CD14-positive monocyte (primary cell): ENCODE measurements around the gene GTPBP4. TPM values are rescaled to one million over a fixed set of nuclear protein-coding genes. Genes with fewer than 3 reads are reported as not detected.

ENCODE experiments used
- DNase-seq, 3 donors: peaks; one replicate each; pipeline ENCODE4 v3.0.0-alpha.2; 2011 to 2022
- H2AFZ ChIP-seq: 2 replicates; pipeline ENCODE4 v1.6.0; 2012; ENCODE audit warnings: mild to moderate bottlenecking, low read depth, low read length, inconsistent platforms; ENCODE audit not compliant: insufficient read depth, poor library complexity, severe bottlenecking
- H3K27ac ChIP-seq, 2 donors: 1 replicate in 1 of 2; 2 replicates in 1 of 2; pipeline ENCODE4 v1.5.1; 2012 to 2013; ENCODE audit warnings: low read length in 2 of 2, control low read depth in 1 of 2, inconsistent platforms in 1 of 2, low read depth in 1 of 2, mild to moderate bottlenecking in 1 of 2
- H3K27me3 ChIP-seq, 2 donors: one replicate each; pipeline versions ENCODE4 v1.6.0 to v1.6.1; 2011 to 2013; ENCODE audit warnings: low read length in 2 of 2; ENCODE audit not compliant: control insufficient read depth in 2 of 2, insufficient read depth in 2 of 2
- H3K36me3 ChIP-seq, 2 donors: replicated peaks in 1 of 2; 1 replicate in 1 of 2; 2 replicates in 1 of 2; pipeline versions ENCODE4 v1.5.1 to v1.6.1; 2012 to 2013; ENCODE audit warnings: low read length in 2 of 2, control low read depth in 1 of 2, inconsistent platforms in 1 of 2, mild to moderate bottlenecking in 1 of 2; ENCODE audit not compliant: insufficient read depth in 2 of 2, control insufficient read depth in 1 of 2
- H3K4me1 ChIP-seq, 2 donors: 1 replicate in 1 of 2; 2 replicates in 1 of 2; pipeline versions ENCODE4 v1.5.1 to v1.6.1; 2012 to 2013; ENCODE audit warnings: low read length in 2 of 2, control low read depth in 1 of 2, inconsistent platforms in 1 of 2, mild to moderate bottlenecking in 1 of 2, moderate library complexity in 1 of 2; ENCODE audit not compliant: insufficient read depth in 2 of 2, control insufficient read depth in 1 of 2
- H3K4me2 ChIP-seq: replicated peaks from 2 replicates; pipeline ENCODE3; 2012; ENCODE audit warnings: low read length, moderate library complexity, mild to moderate bottlenecking; ENCODE audit not compliant: poor library complexity, severe bottlenecking; ENCODE audit errors: extremely low read depth
- H3K4me3 ChIP-seq, 3 experiments: fragments of 200-600 bp in 1 of 3; sonication (generic) in 1 of 3; replicated peaks in 1 of 3; 1 replicate in 2 of 3; 2 replicates in 1 of 3; pipeline ENCODE4 v1.5.1; 2011 to 2013; ENCODE audit warnings: low read length in 3 of 3, mild to moderate bottlenecking in 3 of 3, control low read depth in 2 of 3, low read depth in 2 of 3, inconsistent platforms in 1 of 3, moderate library complexity in 1 of 3
- H3K79me2 ChIP-seq: 2 replicates; pipeline ENCODE4 v1.6.0; 2012; ENCODE audit warnings: mild to moderate bottlenecking, control low read depth, inconsistent platforms, low read length, moderate library complexity; ENCODE audit not compliant: insufficient read depth
- H3K9ac ChIP-seq: 2 replicates; pipeline ENCODE4 v1.6.0; 2017; ENCODE audit warnings: low read length, mild to moderate bottlenecking; ENCODE audit not compliant: insufficient read depth, poor library complexity, severe bottlenecking
- H3K9me3 ChIP-seq, 2 donors: replicated peaks in 1 of 2; 1 replicate in 1 of 2; 2 replicates in 1 of 2; pipeline versions ENCODE4 v1.5.1 to v1.6.1; 2012 to 2013; ENCODE audit warnings: low read length in 2 of 2, control low read depth in 1 of 2; ENCODE audit not compliant: control insufficient read depth in 1 of 2, insufficient read depth in 1 of 2
- H4K20me1 ChIP-seq: 2 replicates; pipeline ENCODE4 v1.6.0; 2012; ENCODE audit warnings: mild to moderate bottlenecking, low read length, control low read depth, moderate library complexity; ENCODE audit not compliant: insufficient read depth
- H3K27ac Mint-ChIP-seq, 7 donors: one replicate each; pipeline ENCODE4 v1.8.0; 2020; ENCODE audit warnings: mild to moderate bottlenecking in 7 of 7, mixed read lengths in 7 of 7, moderate library complexity in 6 of 7, inconsistent platforms in 2 of 7
- H3K27me3 Mint-ChIP-seq, 3 donors: one replicate each; pipeline ENCODE4 v1.8.0; 2021 to 2022; ENCODE audit warnings: low read depth in 3 of 3, mild to moderate bottlenecking in 3 of 3, mixed read lengths in 3 of 3, moderate library complexity in 3 of 3, inconsistent platforms in 1 of 3
- H3K36me3 Mint-ChIP-seq, 2 donors: one replicate each; pipeline ENCODE4 v1.8.0; 2020; ENCODE audit warnings: mixed read lengths in 2 of 2, inconsistent platforms in 1 of 2, mild to moderate bottlenecking in 1 of 2
- H3K4me1 Mint-ChIP-seq: one replicate; pipeline ENCODE4 v1.8.0; 2020; ENCODE audit warnings: mild to moderate bottlenecking, mixed read lengths
- H3K4me3 Mint-ChIP-seq, 2 donors: one replicate each; pipeline ENCODE4 v1.8.0; 2020; ENCODE audit warnings: mild to moderate bottlenecking in 2 of 2, mixed read lengths in 2 of 2, moderate library complexity in 1 of 2
- H3K9me3 Mint-ChIP-seq, 7 donors: one replicate each; pipeline ENCODE4 v1.8.0; 2020 to 2022; ENCODE audit warnings: mixed read lengths in 7 of 7, mild to moderate bottlenecking in 6 of 7, moderate library complexity in 6 of 7, inconsistent platforms in 2 of 7
- WGBS: methylation state at CpG from one replicate; pipeline ENCODE4 v1.1.5; 2013; ENCODE audit warnings: missing lambda C conversion rate; ENCODE audit not compliant: insufficient coverage; 5-methylcytosine and 5-hydroxymethylcytosine counted together
- intact Hi-C, 2 donors: fragments of 100-400 bp; cut with micrococcal nuclease; formaldehyde crosslinking; loops; one replicate each; pipeline versions ENCODE4 v1.15.0 to v1.15.1; 2023
- polyA plus RNA-seq, 3 donors: library from polyadenylated mRNA; depleted of rRNA in 1 of 3; unstranded in 2 of 3; stranded (reverse) in 1 of 3; fragments of 300-500 nt in 2 of 3; fragments of >200 nt in 1 of 3; fragmentation: Illumina TruSeq in 2 of 3; gene quantifications; 1 replicate in 2 of 3; 2 replicates in 1 of 3; pipeline ENCODE4 v1.2.3, GENCODE V29; 2012 to 2021
- TF ChIP-seq, protein P1 (sequence below): fragments of 200-600 bp; IDR thresholded peaks from one replicate; pipeline ENCODE4 v1.8.0; 2022; ENCODE audit warnings: antibody characterized with exemption, mild to moderate bottlenecking

The GTPBP4 gene
- polyA plus RNA-seq, 3 donors = 9.9 to 16.1 (median 12.2) TPM

DNA sequence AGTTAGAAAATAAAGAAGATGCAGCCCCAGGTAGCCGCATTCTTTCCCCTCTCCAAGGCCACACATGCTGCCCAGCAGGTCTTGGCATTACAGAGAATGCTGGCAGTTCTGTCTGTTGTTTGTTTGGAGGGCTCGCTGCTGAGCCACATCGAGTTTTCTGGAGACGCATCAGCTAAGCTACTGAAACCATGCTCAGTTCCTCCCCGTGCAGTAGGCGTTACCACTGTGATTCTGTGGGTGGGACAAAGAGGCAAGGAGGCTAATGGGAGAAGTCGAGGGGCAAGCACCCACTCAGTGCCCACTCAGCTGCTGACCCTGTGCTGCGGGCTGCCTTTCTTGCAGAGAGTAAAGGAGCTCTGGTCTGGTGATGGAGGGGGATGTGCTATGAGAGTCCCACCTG is 15.5 kb upstream of the GTPBP4 start:
- Histone ChIP-seq H3K27me3 (no peaks in the 10 kb centered on the region), H3K4me3 (no peak overlapping the region), H4K20me1 (no peaks in the 10 kb centered on the region), H3K36me3 (no peaks in the 10 kb centered on the region), H3K4me2 (no peak overlapping the region), H3K79me2 (no peaks in the 10 kb centered on the region), H3K4me1 (peaks cover 13 to 20% of the 10 kb centered on the region in 2 donors), H2AFZ (no peak overlapping the region), H3K9ac (no peak overlapping the region), H3K27ac (no peak overlapping the region), H3K9me3 (peaks cover 2 to 24% of the 10 kb centered on the region in 2 donors)
- DNase-seq = no peak
- TF ChIP-seq, protein P1, sequence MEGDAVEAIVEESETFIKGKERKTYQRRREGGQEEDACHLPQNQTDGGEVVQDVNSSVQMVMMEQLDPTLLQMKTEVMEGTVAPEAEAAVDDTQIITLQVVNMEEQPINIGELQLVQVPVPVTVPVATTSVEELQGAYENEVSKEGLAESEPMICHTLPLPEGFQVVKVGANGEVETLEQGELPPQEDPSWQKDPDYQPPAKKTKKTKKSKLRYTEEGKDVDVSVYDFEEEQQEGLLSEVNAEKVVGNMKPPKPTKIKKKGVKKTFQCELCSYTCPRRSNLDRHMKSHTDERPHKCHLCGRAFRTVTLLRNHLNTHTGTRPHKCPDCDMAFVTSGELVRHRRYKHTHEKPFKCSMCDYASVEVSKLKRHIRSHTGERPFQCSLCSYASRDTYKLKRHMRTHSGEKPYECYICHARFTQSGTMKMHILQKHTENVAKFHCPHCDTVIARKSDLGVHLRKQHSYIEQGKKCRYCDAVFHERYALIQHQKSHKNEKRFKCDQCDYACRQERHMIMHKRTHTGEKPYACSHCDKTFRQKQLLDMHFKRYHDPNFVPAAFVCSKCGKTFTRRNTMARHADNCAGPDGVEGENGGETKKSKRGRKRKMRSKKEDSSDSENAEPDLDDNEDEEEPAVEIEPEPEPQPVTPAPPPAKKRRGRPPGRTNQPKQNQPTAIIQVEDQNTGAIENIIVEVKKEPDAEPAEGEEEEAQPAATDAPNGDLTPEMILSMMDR = no peak
- 87% methylated on average over 8 of the region's 8 CpGs for WGBS
- peak overlapping the region in 1 of 7 donors; percentile 7 for H3K27ac Mint-ChIP-seq
- H3K27me3 Mint-ChIP-seq = peaks cover 0 to 9% (median 3%) of the 10 kb centered on the region in 3 donors
- H3K9me3 Mint-ChIP-seq = peaks cover 3 to 13% (median 9%) of the 10 kb centered on the region in 7 donors
- peaks cover 0 to 5% of the 10 kb centered on the region in 2 donors for H3K36me3 Mint-ChIP-seq
- peaks cover 21% of the 10 kb centered on the region for H3K4me1 Mint-ChIP-seq
- intact Hi-C loops = no loop called here
- H3K4me3 Mint-ChIP-seq = no peak overlapping the region

DNA sequence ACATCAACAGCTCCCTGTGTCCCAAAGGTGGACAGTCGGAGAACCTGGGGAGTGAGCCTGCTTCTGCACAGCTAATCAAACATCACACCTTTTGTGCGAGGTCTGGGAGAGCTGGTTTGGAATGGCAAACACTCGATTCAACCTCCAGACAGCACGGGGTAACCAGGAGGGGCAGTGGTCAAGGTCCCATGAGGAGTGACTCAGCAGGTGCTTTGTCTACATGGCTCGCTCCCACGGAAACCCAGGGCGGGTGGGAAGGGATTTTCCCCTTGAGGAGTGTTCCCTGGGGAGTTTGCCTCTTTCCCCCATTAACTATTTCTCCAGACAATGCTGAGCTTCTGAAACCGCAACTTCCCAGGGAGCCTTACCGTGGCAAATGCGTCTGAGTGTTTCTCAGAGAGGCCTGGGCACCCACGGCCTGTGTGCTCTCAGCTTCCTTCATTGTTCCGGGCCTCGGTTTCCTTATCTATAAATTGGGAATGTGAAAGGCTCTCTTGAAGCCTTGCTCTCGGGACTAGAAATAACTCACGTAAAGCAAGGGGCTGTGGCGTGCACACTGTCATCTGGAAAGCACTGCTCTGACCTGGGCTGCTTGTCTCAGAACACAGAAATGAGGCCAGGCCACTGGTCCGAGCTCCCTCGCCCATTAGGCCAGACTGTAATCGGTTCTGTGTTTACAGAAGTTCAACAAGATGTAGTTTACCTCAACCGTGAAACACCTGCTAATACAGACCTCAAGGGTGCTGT is 14.0 kb upstream of the GTPBP4 start:
- TF ChIP-seq, protein P1 = no peak
- intact Hi-C loops = no loop called here
- Histone ChIP-seq H3K4me2 (no peak overlapping the region), H3K79me2 (no peaks in the 10 kb centered on the region), H3K27ac (no peak overlapping the region), H3K36me3 (peaks cover 0 to 2% of the 10 kb centered on the region in 2 donors), H3K4me3 (no peak overlapping the region), H3K9me3 (peaks cover 15 to 28% of the 10 kb centered on the region in 2 donors), H3K27me3 (no peaks in the 10 kb centered on the region), H3K9ac (no peak overlapping the region), H4K20me1 (no peaks in the 10 kb centered on the region), H3K4me1 (peaks cover 13 to 20% of the 10 kb centered on the region in 2 donors), H2AFZ (no peak overlapping the region)
- peaks cover 21% of the 10 kb centered on the region for H3K4me1 Mint-ChIP-seq
- DNase-seq = no peak
- H3K9me3 Mint-ChIP-seq = peaks cover 9 to 25% (median 17%) of the 10 kb centered on the region in 7 donors
- H3K27me3 Mint-ChIP-seq = peaks cover 2 to 3% (median 2%) of the 10 kb centered on the region in 3 donors
- H3K27ac Mint-ChIP-seq = peak overlapping the region in 1 of 7 donors; percentile 46
- H3K4me3 Mint-ChIP-seq = no peak overlapping the region
- 92% methylated on average over 15 of the region's 20 CpGs for WGBS
- H3K36me3 Mint-ChIP-seq = peaks cover 0 to 9% of the 10 kb centered on the region in 2 donors
